EH (cell line): ENCODE results near the gene KCNK16.

ENCODE experiments used
- DNase-seq: peaks from one replicate; pipeline ENCODE4 v3.0.0-alpha.2; 2015; ENCODE audit warnings: low read depth

Gene KCNK16

DNA sequence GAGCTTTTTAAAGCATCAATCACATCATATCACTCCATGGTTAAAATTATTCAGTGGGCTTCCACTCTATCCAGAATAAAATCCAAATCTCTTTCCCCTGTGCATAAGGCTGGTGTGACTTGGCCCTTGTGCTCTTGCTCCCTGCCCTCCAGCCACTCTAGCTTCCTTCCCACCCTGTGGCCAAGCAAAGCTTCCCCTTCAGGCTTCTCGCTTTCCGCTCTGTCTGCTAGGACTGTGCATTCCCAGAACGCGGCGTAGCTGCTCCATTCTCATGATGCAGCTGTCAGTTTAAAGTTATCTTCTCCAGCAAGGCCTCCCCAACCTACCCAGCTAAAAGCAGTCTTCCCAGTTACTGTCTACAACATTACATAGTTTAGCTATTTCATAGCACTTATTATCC, 19.4 kb upstream of the KCNK16 start:
- no peak for DNase-seq

DNA sequence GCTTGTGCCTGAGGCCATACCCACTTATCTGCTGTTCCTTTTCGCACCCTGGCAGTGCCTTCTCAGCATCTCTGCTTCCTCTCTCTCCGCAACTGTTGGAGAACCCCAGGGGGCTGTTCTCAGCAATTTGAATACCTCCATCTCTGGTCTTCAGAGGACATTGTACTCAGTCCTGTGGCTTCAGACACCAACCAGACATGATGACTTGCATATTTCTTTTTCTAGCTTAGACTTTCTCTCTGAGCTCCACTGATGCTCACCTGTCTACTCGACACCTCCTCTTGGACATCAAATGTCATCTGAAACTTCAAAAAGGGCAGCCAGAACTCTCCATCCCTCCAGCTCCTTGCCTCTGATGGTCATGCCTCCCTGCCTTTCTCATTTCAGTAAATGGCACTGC, 18.9 kb upstream of the KCNK16 start:
- no peak for DNase-seq

DNA sequence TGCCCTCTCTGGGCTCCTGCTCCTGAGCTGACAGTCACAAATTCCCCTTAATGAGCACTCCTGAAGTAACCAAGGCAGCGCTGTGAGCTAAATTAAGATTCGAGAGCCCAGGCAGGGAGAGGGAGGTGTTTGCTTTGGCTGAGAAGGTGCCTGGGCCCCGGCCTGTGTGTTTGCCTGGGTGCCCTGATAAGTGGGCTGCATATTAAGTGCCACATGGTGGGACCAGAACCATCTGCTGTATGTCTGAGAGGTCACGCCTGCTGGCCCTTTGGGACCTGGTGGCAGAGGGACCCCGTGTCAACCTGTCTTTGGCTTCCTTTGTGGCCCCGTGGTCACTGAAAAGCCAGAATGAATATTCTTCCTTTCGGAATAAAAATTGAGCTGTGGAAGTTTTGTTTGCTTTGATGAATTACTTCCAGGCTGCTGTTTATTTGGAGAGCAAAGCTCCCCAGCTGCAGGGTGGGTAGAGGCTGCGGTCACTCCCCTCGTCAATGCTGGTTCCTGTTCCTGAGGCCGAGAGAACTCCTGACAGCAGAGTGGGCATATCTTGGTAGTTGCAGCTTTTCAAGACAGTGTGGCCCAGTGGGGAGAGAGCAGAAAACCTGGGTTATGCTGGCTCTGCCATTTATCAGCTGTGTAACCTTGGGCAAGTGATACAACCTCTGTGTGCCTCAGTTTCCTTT, 17.5 kb upstream of the KCNK16 start:
- DNase-seq = no peak

DNA sequence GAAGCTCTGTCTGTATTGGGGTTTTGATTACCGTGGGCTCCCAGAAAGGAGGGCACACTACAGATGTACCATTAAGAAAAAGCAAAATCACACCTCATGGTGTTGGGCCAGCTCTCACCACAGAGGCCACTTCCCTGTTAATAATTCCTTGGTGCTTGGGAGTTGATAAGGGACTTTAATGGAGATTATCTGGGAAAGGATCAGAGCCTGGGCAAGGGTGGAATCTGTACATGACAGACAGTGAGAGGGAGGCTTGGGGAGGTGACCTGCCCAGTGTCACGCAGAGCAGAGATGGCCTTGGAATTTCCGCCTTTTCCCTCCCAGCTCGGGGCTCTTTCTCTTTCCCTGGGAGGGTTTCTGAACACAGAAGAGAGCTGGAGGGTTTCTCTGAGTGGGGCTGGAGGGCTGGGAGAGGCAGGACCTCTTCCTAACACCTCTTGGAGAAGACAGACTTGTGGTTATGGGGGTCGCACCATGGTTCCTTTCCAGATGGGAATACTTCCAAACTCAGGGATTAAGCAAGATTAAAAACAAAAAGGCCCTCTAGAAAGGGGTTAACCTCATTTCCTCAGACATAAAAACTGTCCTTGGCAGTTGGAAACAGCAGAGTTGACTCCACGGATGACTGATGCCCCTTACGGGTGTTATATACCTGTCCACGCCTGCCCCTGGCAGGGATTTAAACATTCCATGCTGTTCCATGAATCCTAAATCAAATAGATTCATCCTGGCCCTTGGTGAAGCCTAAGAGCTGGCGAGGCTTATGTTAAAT, 16.8 kb upstream of the KCNK16 start:
- DNase-seq = no peak

DNA sequence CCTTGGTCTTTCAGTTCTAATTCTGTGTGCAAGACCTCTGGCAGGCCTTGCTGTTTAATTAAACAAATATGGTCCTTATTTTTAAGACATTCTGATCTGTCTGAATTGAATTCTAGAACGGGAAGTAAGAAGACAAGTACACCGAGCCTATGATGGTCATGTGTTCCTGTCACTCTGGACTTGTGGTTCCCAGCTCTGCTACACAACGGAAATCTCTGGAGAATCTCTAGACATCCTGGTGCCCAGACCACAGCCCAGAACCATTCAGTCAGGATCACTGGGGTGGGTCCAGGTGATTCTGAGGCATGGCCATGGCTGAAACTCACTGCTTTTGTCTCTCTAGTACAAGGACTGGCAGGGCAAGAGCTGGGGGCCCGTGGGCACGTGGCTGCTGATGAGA, 15.9 kb upstream of the KCNK16 start:
- no peak for DNase-seq

DNA sequence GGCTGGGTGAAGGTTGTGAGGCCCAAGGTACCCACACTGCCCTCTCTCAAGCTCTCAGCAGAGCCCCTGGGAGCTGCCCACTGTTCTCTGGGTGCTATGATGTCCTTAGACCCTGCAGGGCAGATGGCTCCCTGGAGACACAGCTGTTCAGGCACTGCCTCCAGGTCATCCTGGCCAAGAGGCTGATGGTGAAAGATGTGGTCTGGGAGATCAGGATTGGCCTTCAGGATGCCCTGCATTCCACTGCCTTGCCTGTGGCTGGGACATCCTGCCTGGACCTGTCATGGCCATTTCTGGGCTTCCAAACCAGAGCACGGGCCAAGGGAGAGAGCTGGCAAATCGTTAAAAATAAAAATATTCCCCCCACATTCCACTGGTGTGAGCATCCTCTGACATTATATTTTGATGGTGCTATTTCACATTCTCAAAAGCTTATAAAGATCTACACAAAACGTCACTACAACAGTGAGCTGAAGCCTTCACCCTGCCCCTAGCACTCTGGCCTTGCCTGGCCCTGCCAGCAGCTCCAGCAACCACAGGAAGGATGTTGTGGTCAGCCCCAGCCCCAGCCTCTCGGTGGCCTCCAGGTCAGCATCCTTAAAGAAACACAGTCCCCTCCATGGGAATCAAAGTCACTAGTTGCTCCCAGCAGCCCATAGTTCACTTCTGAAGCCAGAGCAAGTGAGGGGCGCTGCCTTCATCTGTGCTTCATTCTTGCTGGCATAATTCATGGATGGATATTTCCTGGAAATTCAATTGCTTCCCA, 13.5 kb upstream of the KCNK16 start:
- peak; percentile 81 for DNase-seq

DNA sequence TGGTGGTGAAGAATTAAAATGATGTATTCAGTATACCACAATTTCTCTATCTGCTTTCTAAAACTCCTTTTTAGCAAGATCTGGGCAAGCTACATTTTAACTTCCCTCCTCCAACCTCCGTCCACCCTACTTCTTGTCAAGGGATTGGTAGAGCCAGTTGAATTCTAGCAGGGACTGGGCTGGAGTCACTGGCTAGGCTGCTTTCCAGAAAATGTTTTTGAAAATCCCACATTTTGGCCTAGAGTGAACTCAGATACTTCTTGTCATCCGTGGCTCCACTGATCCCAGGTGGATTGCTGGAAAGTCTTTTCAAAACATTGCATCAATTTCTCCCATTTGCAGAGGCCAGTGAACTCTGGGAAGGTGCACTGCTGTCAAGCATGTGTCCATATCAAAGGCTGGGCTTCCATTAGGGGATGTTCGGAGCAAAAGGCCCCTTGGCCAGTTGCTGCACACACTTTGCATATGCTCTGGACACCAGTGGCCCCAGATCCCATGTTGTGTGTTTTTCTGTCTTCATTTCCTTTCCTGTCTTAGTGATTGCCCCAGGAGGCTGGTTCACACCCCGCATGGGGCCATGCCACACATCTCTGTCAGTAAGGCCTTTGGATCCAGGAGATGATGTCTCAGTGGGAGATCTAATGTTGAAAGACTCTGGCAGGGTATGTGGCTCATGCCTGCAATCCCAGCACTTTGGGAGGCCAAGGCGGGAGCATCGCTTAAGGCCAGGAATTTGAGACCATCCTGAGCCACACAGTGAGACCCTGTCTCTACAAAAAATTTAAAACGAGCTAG, 11.3 kb upstream of the KCNK16 start:
- DNase-seq = no peak

DNA sequence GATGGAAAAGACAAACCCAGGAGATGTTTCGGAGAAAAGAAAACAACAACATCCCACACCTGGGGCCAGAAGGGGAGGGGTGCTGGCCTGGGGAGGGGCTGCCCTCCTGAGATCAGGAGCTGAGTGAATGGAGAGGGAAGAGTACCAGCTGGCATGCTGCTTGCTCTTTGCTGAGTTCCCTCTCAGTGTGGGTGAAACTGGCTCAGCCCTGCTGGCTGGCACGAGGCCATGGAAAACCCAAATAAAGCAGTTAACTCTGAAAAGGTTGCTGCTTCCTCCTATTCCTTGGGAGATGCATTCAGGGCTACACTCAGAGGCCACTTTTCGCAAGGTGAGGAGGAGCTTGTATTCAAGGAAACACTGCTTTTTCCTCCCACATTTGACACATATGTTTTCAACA, 8.0 kb upstream of the KCNK16 start:
- DNase-seq = no peak

DNA sequence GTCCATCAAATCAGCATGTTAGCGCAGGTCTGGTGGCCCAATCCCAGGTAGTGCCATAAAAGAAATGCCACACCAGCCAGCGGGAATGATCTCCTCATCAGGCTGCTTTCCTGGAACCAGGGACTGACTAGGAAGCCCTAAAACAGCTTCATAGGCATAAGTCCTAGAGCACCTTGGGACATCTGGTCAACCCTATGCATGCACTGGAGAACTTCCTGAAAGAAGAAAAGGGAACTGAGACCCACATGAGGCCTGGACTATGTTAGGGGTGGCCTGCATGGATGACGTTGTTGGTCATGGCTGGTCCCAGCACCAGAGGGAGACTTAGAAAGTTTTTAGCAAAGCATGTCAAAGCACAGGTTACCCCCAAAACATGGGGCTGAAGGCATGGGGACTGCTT, 7.6 kb upstream of the KCNK16 start:
- no peak for DNase-seq

DNA sequence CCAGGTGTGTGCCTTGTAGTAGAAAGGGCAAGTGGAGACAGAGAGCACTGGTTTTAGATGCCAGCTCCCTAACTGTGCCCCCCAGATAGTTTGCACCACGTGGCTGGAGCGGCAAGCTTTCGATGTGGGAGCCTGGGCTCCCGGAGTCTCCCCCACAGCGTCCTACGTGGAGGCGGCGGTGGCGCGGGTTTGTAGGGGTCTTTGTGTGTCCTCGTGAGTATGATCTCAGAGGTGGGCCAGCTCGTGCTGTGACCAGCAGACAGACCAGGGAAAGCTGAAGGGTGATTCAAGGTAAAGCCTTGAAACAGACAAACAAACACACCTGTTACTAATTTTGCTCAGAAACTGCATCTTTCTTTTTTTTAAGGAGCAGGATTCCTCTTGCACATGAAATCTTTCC, 5.6 kb upstream of the KCNK16 start:
- DNase-seq = no peak

DNA sequence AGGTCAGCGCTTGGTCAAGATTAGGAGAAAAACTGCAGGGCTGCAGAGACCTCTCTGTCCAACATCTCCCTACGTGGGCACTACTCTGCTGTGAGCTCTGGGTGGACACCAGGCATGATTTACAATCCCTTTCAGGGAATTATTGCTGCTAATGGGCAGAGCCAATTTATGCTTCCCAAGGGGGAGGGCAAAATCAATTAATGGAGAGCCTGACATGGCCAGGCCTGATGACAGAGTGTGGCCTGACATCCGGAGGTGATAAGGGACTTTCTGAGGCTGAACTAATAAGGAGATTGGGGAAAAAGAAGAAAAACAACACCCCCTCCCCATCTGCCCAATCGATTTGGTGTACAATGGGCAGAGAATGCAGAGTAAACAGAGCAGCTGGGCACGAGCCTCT, 5.0 kb upstream of the KCNK16 start:
- DNase-seq = no peak

DNA sequence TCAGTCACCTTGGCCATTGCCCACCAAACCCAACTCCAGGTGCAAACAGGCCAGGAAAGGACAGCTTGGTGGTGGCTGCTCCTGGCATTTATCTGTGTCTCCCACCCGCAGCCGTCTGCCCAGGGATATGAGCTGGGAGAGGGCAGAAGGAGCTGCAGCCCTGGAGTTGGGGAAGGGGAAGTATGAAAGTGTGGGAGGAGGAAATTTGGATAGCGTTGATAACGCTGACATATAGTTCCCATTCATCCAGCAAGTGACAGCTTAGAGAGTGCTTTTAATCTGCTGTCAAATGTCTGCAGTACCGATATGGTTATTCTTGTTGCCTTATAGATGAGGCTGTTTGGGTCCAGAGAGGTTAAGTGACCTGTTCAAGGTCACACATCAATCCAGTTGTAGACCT, 741 bp downstream of the KCNK16 start:
- DNase-seq = no peak

DNA sequence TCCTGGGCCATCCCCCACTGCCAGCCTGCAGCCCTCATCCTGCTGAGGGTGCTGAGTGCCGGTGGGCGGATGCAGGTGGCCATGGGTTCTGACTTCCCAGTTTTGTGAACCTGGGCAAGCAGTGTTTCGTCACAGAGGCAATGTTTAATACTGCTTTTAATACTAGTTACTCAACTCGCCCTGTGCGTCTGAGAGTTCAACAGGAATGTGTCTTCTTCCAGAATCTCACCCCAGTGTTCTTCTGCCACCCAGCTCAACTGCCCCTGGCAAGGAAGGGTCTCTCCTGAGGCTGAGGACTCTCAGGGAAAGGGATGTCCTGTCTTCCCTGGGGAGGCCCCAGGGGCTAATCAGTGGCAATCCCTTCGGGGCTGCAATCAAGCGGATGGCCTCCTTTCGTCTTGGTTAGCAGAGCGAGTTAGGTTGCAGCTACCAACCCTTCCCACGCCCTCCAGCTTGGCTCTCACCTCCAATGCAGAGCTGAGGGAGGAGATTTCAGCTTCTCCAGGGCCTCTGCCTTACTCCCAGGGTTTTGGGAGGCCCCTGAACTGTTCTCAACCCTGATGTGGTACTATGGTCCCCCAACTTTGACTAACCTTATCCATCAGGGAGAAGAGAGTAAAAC, 2.0 kb downstream of the KCNK16 start:
- DNase-seq = no peak

DNA sequence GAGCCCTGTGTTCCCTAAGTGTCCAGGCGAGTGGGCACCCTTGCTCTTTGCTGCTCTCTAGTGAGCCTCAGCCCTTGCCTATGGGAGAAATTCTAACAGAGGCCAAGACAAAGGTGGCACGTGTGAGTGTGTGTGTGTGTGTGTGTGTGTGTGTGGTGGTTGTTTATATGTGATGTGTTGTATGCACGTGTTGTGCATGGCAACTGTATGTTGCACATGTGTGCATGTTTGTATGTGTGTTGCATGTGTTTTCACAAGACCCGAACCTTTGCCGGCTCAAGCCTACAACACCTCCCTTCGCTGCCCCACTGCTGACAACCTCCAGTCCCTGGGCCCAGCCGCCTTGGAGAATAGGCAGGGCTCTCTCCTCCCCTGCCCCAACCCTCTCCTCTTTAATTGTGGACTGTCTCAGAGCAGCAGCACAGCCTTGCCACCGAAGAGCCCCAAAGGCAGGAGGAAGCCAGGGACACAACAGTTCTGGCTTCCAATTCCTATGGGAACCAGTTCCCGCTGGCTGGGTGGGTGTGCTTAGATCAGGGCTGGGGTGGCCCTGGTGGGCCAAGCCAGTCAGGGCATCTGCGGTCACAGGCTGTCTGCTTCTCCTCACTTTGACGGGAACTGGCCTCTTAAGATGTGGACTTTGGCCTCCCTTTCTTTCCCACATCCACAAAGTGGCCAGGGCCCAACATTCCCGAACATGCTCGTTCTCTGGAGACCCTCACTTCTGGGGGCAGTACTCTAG, 2.7 kb downstream of the KCNK16 start:
- no peak for DNase-seq

DNA sequence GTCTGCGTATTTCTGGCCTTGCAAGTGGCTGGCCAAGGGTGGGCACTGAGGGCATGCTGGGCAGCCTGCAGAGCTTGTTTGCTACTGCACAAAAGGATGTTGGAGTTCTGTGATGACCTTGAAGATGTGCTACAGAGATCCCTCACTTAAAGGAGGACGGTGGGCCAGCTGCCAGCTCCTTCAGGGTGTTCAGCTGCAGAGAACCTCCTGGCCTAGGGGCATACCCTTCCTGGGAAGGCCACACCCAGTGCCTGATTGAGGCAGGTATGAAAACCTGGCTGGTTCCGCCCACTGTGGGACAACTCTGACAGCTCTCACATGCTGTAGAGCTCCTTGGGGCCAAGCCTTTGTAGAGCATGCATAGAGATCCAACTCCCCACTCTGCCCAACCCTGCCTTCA, 5.2 kb downstream of the KCNK16 start:
- no peak for DNase-seq

DNA sequence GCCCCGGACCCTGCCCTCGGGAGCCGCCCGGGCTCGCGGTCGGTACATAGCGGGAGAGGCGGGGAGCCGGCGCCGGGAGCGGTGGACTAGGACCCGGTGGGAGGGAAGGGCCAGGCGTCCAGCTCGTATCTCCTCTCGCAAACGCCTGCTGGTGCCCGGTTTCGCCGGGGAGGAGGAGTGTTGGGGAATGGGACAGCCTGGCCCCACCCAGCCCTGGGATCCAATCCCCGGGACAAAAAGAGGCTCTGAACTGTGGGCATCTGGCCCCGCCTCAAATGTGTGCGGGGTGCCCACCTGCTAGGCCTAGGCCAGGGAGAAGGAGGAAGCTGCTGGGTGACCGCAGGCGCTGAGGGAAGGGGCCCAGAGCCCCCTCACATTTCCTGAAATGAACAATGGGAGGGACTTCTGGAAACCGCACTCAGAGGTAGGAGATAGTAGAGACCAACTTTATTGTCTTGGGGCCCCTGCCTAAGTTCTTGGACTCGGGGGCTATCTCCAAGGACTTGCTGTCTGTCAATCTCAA, 8.2 kb downstream of the KCNK16 start, which contains the start of gene KCNK17:
TSS of gene KCNK17 (minus strand) at position 147 of the 523 bp plus-strand sequence. CDS start at position 48, 99 bp downstream.
- no peak for DNase-seq

DNA sequence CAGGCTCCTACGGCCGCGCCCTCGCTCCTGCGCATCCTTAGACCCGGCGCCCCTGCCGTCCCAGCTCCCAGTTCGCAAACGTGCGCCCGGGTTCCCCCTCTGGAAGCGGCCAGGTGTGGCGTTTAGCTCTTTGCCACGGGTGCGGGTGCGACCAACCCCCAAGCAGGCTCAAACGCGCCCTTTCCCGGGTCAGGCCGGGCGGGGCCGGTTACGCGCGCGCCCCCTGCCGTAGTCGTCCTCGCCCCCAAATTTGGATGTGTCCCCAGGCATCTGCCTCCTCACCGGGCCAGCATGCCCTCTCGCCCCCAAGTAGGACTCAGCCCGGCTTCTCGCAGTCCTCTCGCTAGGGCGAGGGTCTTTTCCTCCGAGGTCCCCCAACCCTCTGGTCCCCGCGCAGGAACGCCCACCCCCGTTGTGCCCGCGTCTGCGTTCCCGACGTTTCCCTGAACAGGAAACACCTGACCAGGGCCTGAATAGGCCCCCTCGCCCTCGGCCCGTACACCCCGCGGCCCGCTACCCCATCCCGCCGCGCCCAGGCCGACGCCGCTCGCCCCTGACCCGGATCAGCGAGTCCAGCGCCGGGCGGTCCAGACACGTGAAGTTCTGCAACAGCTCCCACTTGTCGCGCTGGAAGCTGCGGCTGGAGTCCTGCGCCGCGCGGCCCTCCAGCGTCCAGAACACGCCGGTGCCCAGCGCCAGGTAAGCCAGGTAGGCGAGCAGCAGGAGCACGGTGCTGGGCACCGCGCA, 8.8 kb downstream of the KCNK16 start:
- DNase-seq = no peak

DNA sequence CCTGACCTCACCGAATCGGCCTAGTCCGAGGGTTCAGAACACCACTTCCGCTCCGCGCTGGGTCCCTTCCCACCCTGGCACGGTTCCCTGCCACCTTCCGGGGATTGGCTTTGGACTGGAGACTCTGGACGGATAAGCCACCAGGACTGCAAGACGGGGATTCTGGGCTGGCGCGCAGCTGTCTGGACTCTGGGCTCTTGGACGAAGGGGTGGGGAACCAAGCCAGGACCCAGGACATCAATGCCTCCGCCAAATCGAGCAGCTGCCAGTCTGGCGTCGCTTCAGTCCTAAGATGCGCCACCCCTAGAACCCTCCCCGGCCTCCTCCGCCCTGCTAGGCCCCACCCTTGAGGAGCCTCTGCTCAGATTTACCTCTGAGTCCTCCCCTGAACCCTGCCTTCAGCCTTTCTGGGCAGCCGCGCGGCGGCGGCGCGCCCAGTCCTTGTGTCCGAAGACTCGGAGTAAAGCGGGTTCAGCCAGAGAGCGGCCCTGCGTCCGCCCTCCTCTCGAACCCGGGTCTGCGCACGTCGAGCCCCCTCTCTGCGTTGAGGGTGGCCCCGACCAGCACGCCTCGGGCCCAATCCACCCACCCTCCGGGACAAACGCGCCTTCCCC, 9.5 kb downstream of the KCNK16 start:
- DNase-seq = no peak

DNA sequence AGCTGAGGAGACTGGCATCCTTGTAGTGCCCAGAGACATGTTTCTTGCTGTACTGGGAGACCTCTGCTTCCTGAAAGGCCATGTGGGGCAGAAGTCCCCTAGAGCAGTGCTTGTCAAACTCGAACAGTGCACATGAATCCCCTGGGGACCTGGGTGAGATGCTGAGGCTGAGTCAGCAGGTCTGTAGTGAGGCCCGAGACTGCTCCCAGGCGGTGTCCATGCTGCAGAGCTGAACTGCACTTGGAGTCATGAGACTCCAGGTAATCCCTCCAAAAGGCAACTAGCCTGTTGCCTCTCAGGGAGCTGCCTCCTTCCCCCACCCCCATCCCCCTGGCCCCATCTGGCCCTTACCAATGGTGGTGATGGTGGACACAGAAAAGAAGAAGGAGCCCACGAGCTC, 12.0 kb downstream of the KCNK16 start:
- no peak for DNase-seq
